Amniotic epithelial cell (primary cell): ENCODE data around the gene ANO2.

ENCODE experiments used
- DNase-seq: peaks from one replicate; pipeline ENCODE4 v3.0.0-alpha.2; 2010; ENCODE audit warnings: low read depth

The ANO2 gene

GRCh38 chr12:5620896-5621295 is 324.2 kb downstream of the ANO2 start:
- DNase-seq = no peak

GRCh38 chr12:5619628-5620027 is 325.4 kb downstream of the ANO2 start:
- DNase-seq = no peak

- no peak for DNase-seq
Observed at GRCh38 chr12:5616854-5617253, 328.2 kb downstream of the ANO2 start.

GRCh38 chr12:5615760-5616159 is 329.3 kb downstream of the ANO2 start:
- DNase-seq = no peak

GRCh38 chr12:5614256-5614655 is 330.8 kb downstream of the ANO2 start:
- DNase-seq = no peak

- DNase-seq = no peak
Observed at GRCh38 chr12:5612556-5613410, 332.3 kb downstream of the ANO2 start.

- DNase-seq = no peak
Observed at GRCh38 chr12:5611162-5611561, 333.9 kb downstream of the ANO2 start.

GRCh38 chr12:5599378-5599777 is 345.7 kb downstream of the ANO2 start:
- DNase-seq = no peak

GRCh38 chr12:5593998-5594397 is 351.1 kb downstream of the ANO2 start:
- DNase-seq = no peak

- no peak for DNase-seq
Observed at GRCh38 chr12:5593086-5593485, 352.0 kb downstream of the ANO2 start.

- no peak for DNase-seq
Observed at GRCh38 chr12:5592310-5592709, 352.7 kb downstream of the ANO2 start.

- no peak for DNase-seq
Observed at GRCh38 chr12:5590316-5590715, 354.7 kb downstream of the ANO2 start.

- no peak for DNase-seq
Observed at GRCh38 chr12:5589054-5589453, 356.0 kb downstream of the ANO2 start.

- DNase-seq = no peak
Observed at GRCh38 chr12:5588591-5588990, 356.5 kb downstream of the ANO2 start.

GRCh38 chr12:5588176-5588575 is 356.9 kb downstream of the ANO2 start:
- no peak for DNase-seq

GRCh38 chr12:5587711-5588121 is 357.3 kb downstream of the ANO2 start:
- DNase-seq = no peak

GRCh38 chr12:5586201-5586600 is 358.9 kb downstream of the ANO2 start:
- no peak for DNase-seq

- no peak for DNase-seq
Observed at GRCh38 chr12:5585178-5585577, 359.9 kb downstream of the ANO2 start.

GRCh38 chr12:5584412-5585175 is 360.5 kb downstream of the ANO2 start:
- no peak for DNase-seq

GRCh38 chr12:5582541-5582940 is 362.5 kb downstream of the ANO2 start:
- DNase-seq = no peak

GRCh38 chr12:5582018-5582417 is 363.0 kb downstream of the ANO2 start:
- no peak for DNase-seq

- no peak for DNase-seq
Observed at GRCh38 chr12:5581616-5582015, 363.4 kb downstream of the ANO2 start.

GRCh38 chr12:5581019-5581418 is 364.0 kb downstream of the ANO2 start:
- DNase-seq = no peak
